H1 (cell line): ENCODE measurements around the gene SOS1. TPM values are rescaled to one million over a fixed set of nuclear protein-coding genes. Genes with fewer than 3 reads are reported as not detected.

ENCODE experiments used
- CTCF ChIA-PET: fragments of 300-600 bp; sonication (Branson Sonifier 250); formaldehyde crosslinking; loops from one replicate; lab custom pipeline; 2021; ENCODE audit not compliant: partially characterized antibody; lab: Charles Lee
- POLR2A ChIA-PET: fragments of 300-600 bp; sonication (Branson Sonifier 250); formaldehyde crosslinking; loops from one replicate; lab custom pipeline; 2021; ENCODE audit warnings: inconsistent platforms; ENCODE audit not compliant: partially characterized antibody; lab: Charles Lee
- DNase-seq, 2 experiments: peaks; one replicate each; pipeline versions ENCODE4 v3.0.0 to v3.0.0-alpha.2; 2010 to 2022; ENCODE audit warnings: low spot score in 2 of 2, low read depth in 1 of 2, mixed read lengths in 1 of 2
- FAIRE-seq: peaks from 2 replicates; lab custom pipeline; 2011; peaks lifted over from hg19 to GRCh38; lab: Jason Lieb, UNC
- H2AFZ ChIP-seq: 2 replicates; pipeline ENCODE4 v1.8.1; 2012; ENCODE audit warnings: low read length, inconsistent platforms
- H2AK5ac ChIP-seq: 2 replicates; pipeline ENCODE4 v1.6.1; 2013; ENCODE audit warnings: low read depth, low read length
- H2BK120ac ChIP-seq: replicated peaks from 2 replicates; pipeline ENCODE3; 2013; ENCODE audit warnings: low read depth, low read length, inconsistent platforms
- H2BK12ac ChIP-seq: 2 replicates; pipeline ENCODE4 v1.6.1; 2013; ENCODE audit warnings: low read depth, low read length
- H2BK15ac ChIP-seq: 2 replicates; pipeline ENCODE4 v1.6.1; 2013; ENCODE audit warnings: low read length
- H2BK20ac ChIP-seq: 2 replicates; pipeline ENCODE4 v1.6.1; 2013; ENCODE audit warnings: low read length
- H2BK5ac ChIP-seq: 2 replicates; pipeline ENCODE4 v1.6.1; 2013; ENCODE audit warnings: low read depth, low read length
- H3K14ac ChIP-seq: 2 replicates; pipeline ENCODE4 v1.6.1; 2013; ENCODE audit warnings: inconsistent platforms; ENCODE audit not compliant: insufficient read length
- H3K18ac ChIP-seq: 2 replicates; pipeline ENCODE4 v1.6.1; 2013; ENCODE audit warnings: low read length; ENCODE audit errors: extremely low read depth
- H3K23ac ChIP-seq: 2 replicates; pipeline ENCODE4 v1.6.1; 2013; ENCODE audit warnings: inconsistent platforms; ENCODE audit not compliant: insufficient read length
- H3K23me2 ChIP-seq: 2 replicates; pipeline ENCODE4 v1.6.1; 2013; ENCODE audit warnings: low read depth, low read length
- H3K27ac ChIP-seq: 2 replicates; pipeline ENCODE4 v1.6.1; 2011; ENCODE audit warnings: low read depth, low read length, inconsistent platforms
- H3K27me3 ChIP-seq, 4 experiments: replicated peaks in 1 of 4; 1 replicate in 1 of 4; 2 replicates in 3 of 4; pipeline versions ENCODE4 v1.6.1 to v1.8.1; 2011 to 2013; ENCODE audit warnings: low read length in 3 of 4, mild to moderate bottlenecking in 3 of 4, inconsistent platforms in 2 of 4, mixed read lengths in 2 of 4, moderate library complexity in 1 of 4; ENCODE audit not compliant: control insufficient read depth in 3 of 4, insufficient read depth in 3 of 4; ENCODE audit errors: extremely low read depth in 1 of 4
- H3K36me3 ChIP-seq, 4 experiments: 2 replicates each; pipeline versions ENCODE4 v1.6.1 to v1.8.1; 2011 to 2013; ENCODE audit warnings: mild to moderate bottlenecking in 4 of 4, low read length in 3 of 4, moderate library complexity in 2 of 4, control low read depth in 1 of 4, inconsistent platforms in 1 of 4; ENCODE audit not compliant: insufficient read depth in 4 of 4, control insufficient read depth in 2 of 4
- H3K4ac ChIP-seq: replicated peaks from 2 replicates; pipeline ENCODE3; 2013; ENCODE audit warnings: low read length, low read depth, mixed read lengths, inconsistent platforms; ENCODE audit not compliant: insufficient read length
- H3K4me1 ChIP-seq, 4 experiments: replicated peaks in 1 of 4; 1 replicate in 1 of 4; 2 replicates in 3 of 4; pipeline versions ENCODE4 v1.6.1 to v1.8.1; 2011 to 2013; ENCODE audit warnings: low read length in 3 of 4, inconsistent platforms in 2 of 4, mixed read lengths in 1 of 4; ENCODE audit not compliant: insufficient read depth in 4 of 4, control insufficient read depth in 3 of 4
- H3K4me2 ChIP-seq, 2 experiments: 2 replicates each; pipeline versions ENCODE4 v1.6.1 to v1.8.1; 2011 to 2013; ENCODE audit warnings: low read depth in 2 of 2, low read length in 2 of 2, control low read depth in 1 of 2, inconsistent platforms in 1 of 2, mild to moderate bottlenecking in 1 of 2; ENCODE audit not compliant: insufficient read depth in 1 of 2
- H3K4me3 ChIP-seq, 4 experiments: fragments of 200-600, 300-600 bp in 1 of 4; sonication (generic), shearing (Covaris generic), sonication (Bioruptor Twin) in 1 of 4; 2 replicates each; pipeline versions ENCODE4 v1.5.1 to v1.8.1; 2011 to 2016; ENCODE audit warnings: low read length in 4 of 4, low read depth in 3 of 4, control low read depth in 2 of 4, inconsistent platforms in 2 of 4, mild to moderate bottlenecking in 2 of 4, mixed read lengths in 1 of 4, moderate library complexity in 1 of 4; ENCODE audit not compliant: insufficient read depth in 2 of 4; ENCODE audit errors: extremely low read depth in 1 of 4
- H3K56ac ChIP-seq: replicated peaks from 2 replicates; pipeline ENCODE3; 2013; ENCODE audit warnings: low read depth, mild to moderate bottlenecking, mixed read lengths, low read length, inconsistent platforms; ENCODE audit not compliant: insufficient read length
- H3K79me1 ChIP-seq: 2 replicates; pipeline ENCODE4 v1.6.1; 2013; ENCODE audit warnings: low read depth, low read length, control low read depth
- H3K79me2 ChIP-seq, 2 experiments: 2 replicates each; pipeline versions ENCODE4 v1.6.1 to v1.8.1; 2012 to 2013; ENCODE audit warnings: low read length in 2 of 2, mild to moderate bottlenecking in 2 of 2, inconsistent platforms in 1 of 2; ENCODE audit not compliant: insufficient read depth in 2 of 2, control insufficient read depth in 1 of 2
- H3K9ac ChIP-seq, 4 experiments: replicated peaks in 1 of 4; 1 replicate in 1 of 4; 2 replicates in 3 of 4; pipeline versions ENCODE4 v1.6.1 to v1.8.1; 2011 to 2013; ENCODE audit warnings: low read depth in 3 of 4, low read length in 3 of 4, control low read depth in 2 of 4, mild to moderate bottlenecking in 2 of 4, moderate library complexity in 2 of 4, inconsistent platforms in 1 of 4; ENCODE audit errors: extremely low read depth in 1 of 4
- H3K9me3 ChIP-seq, 2 experiments: 2 replicates each; pipeline versions ENCODE4 v1.6.1 to v1.8.1; 2012 to 2013; ENCODE audit warnings: mild to moderate bottlenecking in 2 of 2, moderate library complexity in 2 of 2, control low read depth in 1 of 2, inconsistent platforms in 1 of 2, low read depth in 1 of 2, low read length in 1 of 2, mixed read lengths in 1 of 2; ENCODE audit not compliant: insufficient read depth in 2 of 2
- H4K20me1 ChIP-seq, 2 experiments: replicated peaks in 1 of 2; 2 replicates each; pipeline versions ENCODE3 to v1.8.1; 2011 to 2013; ENCODE audit warnings: inconsistent platforms in 2 of 2, low read length in 2 of 2, mild to moderate bottlenecking in 1 of 2; ENCODE audit not compliant: insufficient read depth in 2 of 2, control insufficient read depth in 1 of 2
- H4K5ac ChIP-seq: 2 replicates; pipeline ENCODE4 v1.6.1; 2013; ENCODE audit warnings: low read length, low read depth, mixed read lengths, inconsistent platforms; ENCODE audit not compliant: insufficient read length
- H4K8ac ChIP-seq: 2 replicates; pipeline ENCODE4 v1.8.0; 2013; ENCODE audit warnings: mild to moderate bottlenecking, moderate library complexity, low read length, inconsistent platforms; ENCODE audit not compliant: insufficient read depth; ENCODE audit errors: extremely low read depth
- H4K91ac ChIP-seq: replicated peaks from 2 replicates; pipeline ENCODE3; 2013; ENCODE audit warnings: low read length, mixed read lengths, inconsistent platforms; ENCODE audit not compliant: insufficient read length
- ASH2L ChIP-seq: fragments of 200-600, 300-600 bp; sonication (generic); IDR thresholded peaks from one replicate; pipeline ENCODE4 v1.7.1; 2017; ENCODE audit warnings: low read length
- BRCA1 ChIP-seq: IDR thresholded peaks from 2 replicates; pipeline ENCODE4 v1.6.1; 2012; ENCODE audit warnings: low read depth, low read length, improper control_type of control experiment
- CHD1 ChIP-seq: IDR thresholded peaks from 2 replicates; pipeline ENCODE4 v1.6.1; 2012; ENCODE audit warnings: low read depth, low read length, improper control_type of control experiment
- CTBP2 ChIP-seq: IDR thresholded peaks from 2 replicates; pipeline ENCODE4 v1.7.0; 2011; ENCODE audit warnings: borderline replicate concordance, mild to moderate bottlenecking, moderate library complexity, mixed read lengths, low read length; ENCODE audit not compliant: insufficient read depth, insufficient read length
- CTCF ChIP-seq, 3 experiments: IDR thresholded peaks; 1 replicate in 2 of 3; 2 replicates in 1 of 3; pipeline versions ENCODE4 v1.5.1 to v1.6.1; 2011; ENCODE audit warnings: low read length in 3 of 3, mild to moderate bottlenecking in 3 of 3, inconsistent platforms in 2 of 3, low read depth in 1 of 3, moderate library complexity in 1 of 3; ENCODE audit not compliant: insufficient read depth in 1 of 3; ENCODE audit errors: control extremely low read depth in 1 of 3
- GABPA ChIP-seq: IDR thresholded peaks from 2 replicates; pipeline ENCODE4 v1.6.1; 2011; ENCODE audit warnings: mild to moderate bottlenecking, low read length, moderate library complexity, borderline replicate concordance; ENCODE audit not compliant: insufficient read depth
- KDM5A ChIP-seq: fragments of 200-600 bp; IDR thresholded peaks from 2 replicates; pipeline ENCODE4 v1.7.1; 2012; ENCODE audit warnings: mild to moderate bottlenecking, low read length, inconsistent platforms, mixed read lengths
- MAFK ChIP-seq: IDR thresholded peaks from 2 replicates; pipeline ENCODE4 v1.6.1; 2012; ENCODE audit warnings: low read depth, mild to moderate bottlenecking, improper control_type of control experiment, low read length
- PHF8 ChIP-seq: fragments of 200-600 bp; sonication (generic); conservative IDR thresholded peaks from 2 replicates; pipeline ENCODE4 v1.7.1; 2012; ENCODE audit warnings: low read depth, mild to moderate bottlenecking, inconsistent platforms, low read length, moderate library complexity
- TAF7 ChIP-seq: optimal IDR thresholded peaks from 2 replicates; pipeline ENCODE3; 2011; ENCODE audit warnings: low read depth, mild to moderate bottlenecking, inconsistent platforms, low read length, moderate library complexity, borderline replicate concordance
- TCF12 ChIP-seq: IDR thresholded peaks from 2 replicates; pipeline ENCODE4 v1.6.1; 2011; ENCODE audit warnings: low read depth, mild to moderate bottlenecking, low read length
- ZNF274 ChIP-seq: IDR thresholded peaks from 2 replicates; pipeline ENCODE4 v1.7.0; 2012; ENCODE audit warnings: low read length, borderline replicate concordance; ENCODE audit errors: extremely low read depth
- whole genome bisulfite sequencing, 2 experiments: shearing (Covaris generic) in 1 of 2; methylation state at CpG; one replicate each; pipeline versions ENCODE4 v1.1.6 to v1.1.7; 2013 to 2015; ENCODE audit warnings: low lambda C conversion rate in 2 of 2, mixed read lengths in 2 of 2, inconsistent platforms in 1 of 2, low coverage in 1 of 2, missing lambda C conversion rate in 1 of 2; ENCODE audit not compliant: insufficient replicate concordance in 2 of 2, insufficient coverage in 1 of 2, insufficient read length in 1 of 2; ENCODE audit errors: extremely low coverage in 1 of 2, missing lambda C conversion rate in 1 of 2; 5-methylcytosine and 5-hydroxymethylcytosine counted together
- polyA plus RNA-seq, 7 experiments: library from polyadenylated mRNA; depleted of rRNA in 3 of 7; stranded (reverse) in 5 of 7; unstranded in 2 of 7; fragments of >200 nt in 5 of 7; fragments of 200-250 nt in 2 of 7; gene quantifications; 1 replicate in 5 of 7; 2 replicates in 1 of 7; 4 replicates in 1 of 7; pipeline versions ENCODE4 v1.2.1 to v1.2.3, GENCODE V29; 2011 to 2013; ENCODE audit warnings: missing spikeins in 2 of 7, mixed read lengths in 2 of 7
- total RNA-seq: library from RNA; stranded (reverse); fragmentation: NEBNext Ultra II Directional; extraction: Animal tissue kit (Norgen Biotek cat#: 25700); gene quantifications from 2 replicates; pipeline ENCODE4 v1.2.1, GENCODE V29; 2021

The SOS1 gene
- total and polyA plus RNA-seq, 2 of the 8 experiments (the other 6 are each of a cell fraction or from before 2014, with no cell fraction given), result 25.7 to 27.0 TPM

- WGBS, 2 experiments, result 96% methylated on average over 1 of the region's 1 CpG; no CpG with 5 or more reads in 1 of the 2 experiments
- no peaks in the 10 kb centered on the region for H3K9me3 ChIP-seq
- no peak for TF ChIP-seq KDM5A
- TF ChIP-seq TAF7, result no peak
- no peak for TF ChIP-seq CTCF (IDR thresholded peaks at IDR 0.05; ENCODE audit: control extremely low read depth in 1 of 3, insufficient read depth in 1 of 3, low read depth in 1 of 3, low read length in 3 of 3)
- TF ChIP-seq ASH2L, result no peak
- no peak for TF ChIP-seq TCF12
- no peak for TF ChIP-seq MAFK
- no peak for TF ChIP-seq BRCA1
- no peak for TF ChIP-seq ZNF274
- no peak for TF ChIP-seq CHD1
- no peak for TF ChIP-seq CTBP2
- TF ChIP-seq GABPA, result no peak
- TF ChIP-seq PHF8, result no peak
- no peak overlapping the region for H4K5ac ChIP-seq
- H4K91ac ChIP-seq, result no peak overlapping the region
- ChIA-PET POLR2A (no interaction called here), CTCF (interaction anchor here (0.7 kb wide), 1 partner anchor 76 kb away, joined by 3 read pairs; no protein-coding TSS in a partner anchor)
- H2BK12ac ChIP-seq, result no peak overlapping the region
- H3K4me2 ChIP-seq, result no peak overlapping the region
- no peak overlapping the region for H3K18ac ChIP-seq
- no peak overlapping the region for H2AFZ ChIP-seq
- H3K9ac ChIP-seq, result no peak overlapping the region
- H3K79me2 ChIP-seq, result no peaks in the 10 kb centered on the region
- no peak for FAIRE-seq
- no peaks in the 10 kb centered on the region for H3K79me1 ChIP-seq
- no peak overlapping the region for H2BK20ac ChIP-seq
- peaks cover 0 to 4% (median 0%) of the 10 kb centered on the region in 4 experiments; a peak in 1 of 7 replicates for H3K4me1 ChIP-seq
- no peak overlapping the region for H2BK15ac ChIP-seq
- no peak overlapping the region for H3K4ac ChIP-seq
- H3K56ac ChIP-seq, result no peak overlapping the region
- no peak overlapping the region for H3K4me3 ChIP-seq
- H4K20me1 ChIP-seq, result no peaks in the 10 kb centered on the region
- no peak for DNase-seq
- H3K14ac ChIP-seq, result no peak overlapping the region
- H2BK5ac ChIP-seq, result no peak overlapping the region
- no peak overlapping the region for H3K23ac ChIP-seq
- H3K23me2 ChIP-seq, result no peaks in the 10 kb centered on the region
- H3K36me3 ChIP-seq, result no peaks in the 10 kb centered on the region
- no peak overlapping the region for H2BK120ac ChIP-seq
- no peak overlapping the region for H2AK5ac ChIP-seq
- H3K27me3 ChIP-seq, result no peaks in the 10 kb centered on the region
- no peak overlapping the region for H4K8ac ChIP-seq
- no peak overlapping the region for H3K27ac ChIP-seq
Observed at GRCh38 chr2:39153312-39153711, 32.5 kb upstream of the SOS1 start.
